Loucy (cell line): Measurements from ENCODE around the gene S100A11.

ENCODE experiments used
- EZH2phosphoT487 ChIP-seq: fragments of 200-600 bp; IDR thresholded peaks from 2 replicates; pipeline ENCODE4 v1.6.1; 2018; ENCODE audit warnings: antibody characterized with exemption, mild to moderate bottlenecking, moderate library complexity, borderline replicate concordance
- TF ChIP-seq, protein P1 (sequence below): fragments of 200-600 bp; sonication (generic); conservative IDR thresholded peaks from 2 replicates; pipeline ENCODE4 v1.5.1; 2014; ENCODE audit warnings: mild to moderate bottlenecking, antibody characterized with exemption, low read length

DNA sequence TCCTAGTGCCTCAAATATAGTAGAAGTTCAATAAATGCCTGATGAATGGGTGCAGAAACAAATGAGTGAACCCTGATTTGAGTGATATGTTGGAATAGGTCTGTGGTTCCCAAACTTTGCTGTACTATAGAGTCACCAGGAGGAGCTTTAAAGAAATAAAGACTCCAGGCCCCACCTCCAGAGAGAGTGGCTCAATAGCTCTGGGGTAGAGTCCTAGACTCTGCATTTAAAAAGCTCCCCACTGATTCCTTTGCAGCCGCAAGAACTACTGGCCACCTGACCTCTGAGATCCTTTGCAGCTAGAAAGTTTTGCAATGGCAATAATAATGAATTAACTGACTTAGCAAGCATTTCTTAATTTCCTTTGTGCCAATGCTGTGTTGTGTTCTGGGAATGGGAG, 31.1 kb upstream of the S100A11 start:
- TF ChIP-seq, protein P1, sequence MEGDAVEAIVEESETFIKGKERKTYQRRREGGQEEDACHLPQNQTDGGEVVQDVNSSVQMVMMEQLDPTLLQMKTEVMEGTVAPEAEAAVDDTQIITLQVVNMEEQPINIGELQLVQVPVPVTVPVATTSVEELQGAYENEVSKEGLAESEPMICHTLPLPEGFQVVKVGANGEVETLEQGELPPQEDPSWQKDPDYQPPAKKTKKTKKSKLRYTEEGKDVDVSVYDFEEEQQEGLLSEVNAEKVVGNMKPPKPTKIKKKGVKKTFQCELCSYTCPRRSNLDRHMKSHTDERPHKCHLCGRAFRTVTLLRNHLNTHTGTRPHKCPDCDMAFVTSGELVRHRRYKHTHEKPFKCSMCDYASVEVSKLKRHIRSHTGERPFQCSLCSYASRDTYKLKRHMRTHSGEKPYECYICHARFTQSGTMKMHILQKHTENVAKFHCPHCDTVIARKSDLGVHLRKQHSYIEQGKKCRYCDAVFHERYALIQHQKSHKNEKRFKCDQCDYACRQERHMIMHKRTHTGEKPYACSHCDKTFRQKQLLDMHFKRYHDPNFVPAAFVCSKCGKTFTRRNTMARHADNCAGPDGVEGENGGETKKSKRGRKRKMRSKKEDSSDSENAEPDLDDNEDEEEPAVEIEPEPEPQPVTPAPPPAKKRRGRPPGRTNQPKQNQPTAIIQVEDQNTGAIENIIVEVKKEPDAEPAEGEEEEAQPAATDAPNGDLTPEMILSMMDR = no peak
- TF ChIP-seq EZH2phosphoT487 = no peak
